GM19025 (cell line): ENCODE data around the gene NUDT21.

Experiments used
- ATAC-seq: cut with Tn5 transposase; IDR thresholded peaks from one replicate; pipeline ENCODE4 v1.9.1; 2021; ENCODE audit warnings: mild to moderate bottlenecking, low read depth, moderate library complexity; ENCODE audit not compliant: unreplicated experiment

Gene NUDT21

GRCh38 chr16:56463153-56463552 is 12.0 kb upstream of the NUDT21 start:
- ATAC-seq: no peak

- no peak for ATAC-seq
Observed at GRCh38 chr16:56462064-56462796, 11.1 kb upstream of the NUDT21 start.

GRCh38 chr16:56460101-56460500 is 9.0 kb upstream of the NUDT21 start:
- ATAC-seq: no peak

- no peak for ATAC-seq
Observed at GRCh38 chr16:56457927-56458470, 6.9 kb upstream of the NUDT21 start.

- ATAC-seq: peak; percentile 33
Observed at GRCh38 chr16:56451753-56452689, 889 bp upstream of the NUDT21 start.

- peak; percentile 15 for ATAC-seq
Observed at GRCh38 chr16:56450275-56450985, 702 bp downstream of the NUDT21 start.

GRCh38 chr16:56448005-56448404 is 3.1 kb downstream of the NUDT21 start:
- ATAC-seq: no peak

- ATAC-seq: no peak
Observed at GRCh38 chr16:56447286-56447685, 3.8 kb downstream of the NUDT21 start.

GRCh38 chr16:56438038-56438437 is 13.1 kb downstream of the NUDT21 start:
- no peak for ATAC-seq

GRCh38 chr16:56436258-56436657 is 14.9 kb downstream of the NUDT21 start:
- ATAC-seq: no peak

GRCh38 chr16:56428091-56428490 is 23.0 kb downstream of the NUDT21 start:
- no peak for ATAC-seq

GRCh38 chr16:56426585-56426984 is 24.5 kb downstream of the NUDT21 start:
- no peak for ATAC-seq

- ATAC-seq: peak; percentile 79
Observed at GRCh38 chr16:56425439-56425832, 25.7 kb downstream of the NUDT21 start, which contains the start of gene AMFR. Gene AMFR, minus strand, starts transcription at chr16:56425545. Its CDS starts 218 bp downstream, at chr16:56425327.

- ATAC-seq: peak; percentile 38
Observed at GRCh38 chr16:56424791-56425438, 26.2 kb downstream of the NUDT21 start.

- ATAC-seq: no peak
Observed at GRCh38 chr16:56424404-56424764, 26.7 kb downstream of the NUDT21 start.

- ATAC-seq: no peak
Observed at GRCh38 chr16:56423584-56424403, 27.3 kb downstream of the NUDT21 start.

- ATAC-seq: no peak
Observed at GRCh38 chr16:56422896-56423441, 28.2 kb downstream of the NUDT21 start.

GRCh38 chr16:56421976-56422669 is 29.0 kb downstream of the NUDT21 start:
- no peak for ATAC-seq
